ENCODE results near the gene HMG20A. TPM values are rescaled to one million over a fixed set of nuclear protein-coding genes. Genes with fewer than 3 reads are reported as not detected.
A peak's percentile ranks its signal among the peaks of the same experiment; 100 is the strongest.

Gene HMG20A
- total RNA-seq, 1 experiment from 2014 or later = 54.0 TPM

DNA sequence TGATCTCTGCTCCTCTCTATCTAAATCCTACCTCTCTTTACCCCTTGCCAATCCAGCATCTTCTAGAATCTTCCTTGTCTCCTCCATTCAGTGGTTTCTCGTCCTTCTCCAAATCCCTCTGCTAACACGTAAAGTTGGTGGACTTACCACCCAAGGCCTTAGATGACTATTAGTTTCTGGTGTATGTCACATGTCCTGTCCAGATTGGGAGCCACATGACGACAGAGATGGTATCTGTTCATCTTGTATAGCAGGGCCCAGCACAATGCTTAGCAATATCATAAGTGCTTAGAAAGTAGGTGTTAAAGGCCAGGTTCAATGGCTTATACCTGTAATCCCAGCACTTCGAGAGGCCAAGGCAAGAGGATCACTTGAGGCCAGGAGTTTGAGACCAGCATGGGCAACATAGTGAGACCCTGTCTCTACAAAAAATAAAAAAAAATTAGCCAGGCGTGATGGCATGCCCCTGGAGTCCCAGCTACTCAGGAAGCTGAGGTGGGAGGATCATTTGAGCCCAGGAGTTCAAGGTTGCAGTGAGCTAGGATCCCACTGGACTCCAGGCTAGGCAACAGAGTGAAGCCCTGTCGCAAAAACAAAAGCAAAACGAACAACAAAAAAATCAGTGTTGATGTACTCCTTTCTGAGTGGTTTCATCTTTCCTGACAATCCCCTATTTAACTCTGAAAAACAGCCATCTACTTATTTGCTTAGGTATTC, 81.8 kb downstream of the HMG20A start:
- ATAC-seq (no peak), DNase-seq (ENCODE audit: low read depth, low spot score) (no peak)
- in situ Hi-C loops (cut with HindIII; ENCODE audit: low pct_unique_long_range_greater_than_20kb, low sequenced_read_pairs) (no loop called here), intact Hi-C loops (cut with micrococcal nuclease; ENCODE audit: unreplicated experiment) (no loop called here)
- ChIA-PET POLR2A (no interaction called here), CTCF (no interaction called here)
- TF ChIP-seq POLR2AphosphoS5 (IDR thresholded peaks at IDR 0.05; ENCODE audit: low read depth, low read length) (no peak), TCF7L2 (IDR thresholded peaks at IDR 0.05; ENCODE audit: low read depth, low read length) (no peak), SIN3A (IDR thresholded peaks at IDR 0.05; ENCODE audit: borderline replicate concordance, insufficient read depth, low read depth, low read length) (no peak)
- TF ChIP-seq, protein P1, sequence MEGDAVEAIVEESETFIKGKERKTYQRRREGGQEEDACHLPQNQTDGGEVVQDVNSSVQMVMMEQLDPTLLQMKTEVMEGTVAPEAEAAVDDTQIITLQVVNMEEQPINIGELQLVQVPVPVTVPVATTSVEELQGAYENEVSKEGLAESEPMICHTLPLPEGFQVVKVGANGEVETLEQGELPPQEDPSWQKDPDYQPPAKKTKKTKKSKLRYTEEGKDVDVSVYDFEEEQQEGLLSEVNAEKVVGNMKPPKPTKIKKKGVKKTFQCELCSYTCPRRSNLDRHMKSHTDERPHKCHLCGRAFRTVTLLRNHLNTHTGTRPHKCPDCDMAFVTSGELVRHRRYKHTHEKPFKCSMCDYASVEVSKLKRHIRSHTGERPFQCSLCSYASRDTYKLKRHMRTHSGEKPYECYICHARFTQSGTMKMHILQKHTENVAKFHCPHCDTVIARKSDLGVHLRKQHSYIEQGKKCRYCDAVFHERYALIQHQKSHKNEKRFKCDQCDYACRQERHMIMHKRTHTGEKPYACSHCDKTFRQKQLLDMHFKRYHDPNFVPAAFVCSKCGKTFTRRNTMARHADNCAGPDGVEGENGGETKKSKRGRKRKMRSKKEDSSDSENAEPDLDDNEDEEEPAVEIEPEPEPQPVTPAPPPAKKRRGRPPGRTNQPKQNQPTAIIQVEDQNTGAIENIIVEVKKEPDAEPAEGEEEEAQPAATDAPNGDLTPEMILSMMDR (IDR thresholded peaks at IDR 0.05) = no peak
- TF ChIP-seq, protein P2, sequence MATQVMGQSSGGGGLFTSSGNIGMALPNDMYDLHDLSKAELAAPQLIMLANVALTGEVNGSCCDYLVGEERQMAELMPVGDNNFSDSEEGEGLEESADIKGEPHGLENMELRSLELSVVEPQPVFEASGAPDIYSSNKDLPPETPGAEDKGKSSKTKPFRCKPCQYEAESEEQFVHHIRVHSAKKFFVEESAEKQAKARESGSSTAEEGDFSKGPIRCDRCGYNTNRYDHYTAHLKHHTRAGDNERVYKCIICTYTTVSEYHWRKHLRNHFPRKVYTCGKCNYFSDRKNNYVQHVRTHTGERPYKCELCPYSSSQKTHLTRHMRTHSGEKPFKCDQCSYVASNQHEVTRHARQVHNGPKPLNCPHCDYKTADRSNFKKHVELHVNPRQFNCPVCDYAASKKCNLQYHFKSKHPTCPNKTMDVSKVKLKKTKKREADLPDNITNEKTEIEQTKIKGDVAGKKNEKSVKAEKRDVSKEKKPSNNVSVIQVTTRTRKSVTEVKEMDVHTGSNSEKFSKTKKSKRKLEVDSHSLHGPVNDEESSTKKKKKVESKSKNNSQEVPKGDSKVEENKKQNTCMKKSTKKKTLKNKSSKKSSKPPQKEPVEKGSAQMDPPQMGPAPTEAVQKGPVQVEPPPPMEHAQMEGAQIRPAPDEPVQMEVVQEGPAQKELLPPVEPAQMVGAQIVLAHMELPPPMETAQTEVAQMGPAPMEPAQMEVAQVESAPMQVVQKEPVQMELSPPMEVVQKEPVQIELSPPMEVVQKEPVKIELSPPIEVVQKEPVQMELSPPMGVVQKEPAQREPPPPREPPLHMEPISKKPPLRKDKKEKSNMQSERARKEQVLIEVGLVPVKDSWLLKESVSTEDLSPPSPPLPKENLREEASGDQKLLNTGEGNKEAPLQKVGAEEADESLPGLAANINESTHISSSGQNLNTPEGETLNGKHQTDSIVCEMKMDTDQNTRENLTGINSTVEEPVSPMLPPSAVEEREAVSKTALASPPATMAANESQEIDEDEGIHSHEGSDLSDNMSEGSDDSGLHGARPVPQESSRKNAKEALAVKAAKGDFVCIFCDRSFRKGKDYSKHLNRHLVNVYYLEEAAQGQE (IDR thresholded peaks at IDR 0.05; ENCODE audit: insufficient read depth in 1 of 2, low read depth in 2 of 2, low read length in 1 of 2) = no peak
- no peaks in the 10 kb centered on the region for H3K27me3 ChIP-seq (ENCODE audit: control insufficient read depth, insufficient read depth, low read length)
- no peak overlapping the region for H3K4me3 ChIP-seq (ENCODE audit: low read depth in 2 of 2, low read length in 2 of 2)
- H3K27ac ChIP-seq (ENCODE audit: low read length) = peak overlapping the region; percentile 68; the same call in 1 of the 2 replicates
- H3K4me1 ChIP-seq (ENCODE audit: control insufficient read depth, insufficient read depth, low read length) = peaks cover 56% of the 10 kb centered on the region
- no peaks in the 10 kb centered on the region for H3K36me3 ChIP-seq (ENCODE audit: control insufficient read depth, insufficient read depth, low read length)
- BruUV-seq (replicated peaks) = no TSS peak
- no peaks in the 10 kb centered on the region for H3K9me3 ChIP-seq (ENCODE audit: control insufficient read depth, insufficient read depth, low read depth, low read length)

DNA sequence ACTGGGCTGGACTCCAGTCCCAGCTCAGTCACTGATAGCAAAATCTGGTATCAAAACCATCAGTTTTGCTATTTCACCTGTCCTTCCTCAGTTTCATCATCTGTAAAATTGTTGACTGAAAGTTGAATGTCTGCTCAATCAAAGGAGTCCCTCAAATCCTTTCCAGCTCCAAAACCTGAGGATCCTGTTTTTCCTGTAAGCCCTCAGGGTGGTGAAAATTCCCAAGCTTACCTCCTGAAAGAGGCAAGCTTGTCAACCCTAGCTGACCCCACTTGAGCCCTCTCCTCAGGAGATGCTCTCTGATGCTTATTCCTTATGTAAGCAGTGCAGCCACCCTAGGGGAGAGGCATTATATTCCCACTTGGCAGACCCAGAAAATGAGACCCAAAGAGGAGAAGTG, 82.6 kb downstream of the HMG20A start:
- DNase-seq (ENCODE audit: low read depth, low spot score) (no peak), ATAC-seq (no peak)
- H3K9me3 ChIP-seq (ENCODE audit: control insufficient read depth, insufficient read depth, low read depth, low read length) = no peaks in the 10 kb centered on the region
- in situ Hi-C loops (cut with HindIII; ENCODE audit: low pct_unique_long_range_greater_than_20kb, low sequenced_read_pairs) = no loop called here
- peaks cover 56% of the 10 kb centered on the region for H3K4me1 ChIP-seq (ENCODE audit: control insufficient read depth, insufficient read depth, low read length)
- no peaks in the 10 kb centered on the region for H3K36me3 ChIP-seq (ENCODE audit: control insufficient read depth, insufficient read depth, low read length)
- intact Hi-C loops (cut with micrococcal nuclease; ENCODE audit: unreplicated experiment) = no loop called here
- CTCF ChIA-PET = no interaction called here
- BruUV-seq (replicated peaks) = no TSS peak
- H3K27ac ChIP-seq (ENCODE audit: low read length) = peak overlapping the region; percentile 64; the same call in 1 of the 2 replicates
- no peaks in the 10 kb centered on the region for H3K27me3 ChIP-seq (ENCODE audit: control insufficient read depth, insufficient read depth, low read length)
- no peak overlapping the region for H3K4me3 ChIP-seq (ENCODE audit: low read depth in 2 of 2, low read length in 2 of 2)
- POLR2A ChIA-PET = no interaction called here
- TF ChIP-seq, protein P1 (IDR thresholded peaks at IDR 0.05) = no peak
- TF ChIP-seq SIN3A (IDR thresholded peaks at IDR 0.05; ENCODE audit: borderline replicate concordance, insufficient read depth, low read depth, low read length) (no peak), TCF7L2 (IDR thresholded peaks at IDR 0.05; ENCODE audit: low read depth, low read length) (no peak), POLR2AphosphoS5 (IDR thresholded peaks at IDR 0.05; ENCODE audit: low read depth, low read length) (no peak)
- TF ChIP-seq, protein P2 (IDR thresholded peaks at IDR 0.05; ENCODE audit: insufficient read depth in 1 of 2, low read depth in 2 of 2, low read length in 1 of 2) = no peak

All from Panc1 (cell line).